Trophoblast cell (in vitro differentiated cells and primary cell): ENCODE measurements around the gene RBM26.

ENCODE experiments used
- DNase-seq, 2 donors: peaks; one replicate each; pipeline ENCODE4 v3.0.0-alpha.2; 2016
- H2AFZ ChIP-seq: 2 replicates; pipeline ENCODE4 v1.6.1; 2013; ENCODE audit warnings: low read length, moderate library complexity, mild to moderate bottlenecking; ENCODE audit not compliant: insufficient read depth, poor library complexity
- H2AK5ac ChIP-seq: 2 replicates; pipeline ENCODE4 v1.6.1; 2013; ENCODE audit warnings: mild to moderate bottlenecking, low read length
- H2BK120ac ChIP-seq: 2 replicates; pipeline ENCODE4 v1.6.1; 2013; ENCODE audit warnings: low read length, mild to moderate bottlenecking, moderate library complexity; ENCODE audit not compliant: insufficient read depth, poor library complexity
- H2BK12ac ChIP-seq: 2 replicates; pipeline ENCODE4 v1.6.1; 2013; ENCODE audit warnings: mild to moderate bottlenecking, low read length, moderate library complexity
- H2BK5ac ChIP-seq: 2 replicates; pipeline ENCODE4 v1.6.1; 2013; ENCODE audit warnings: low read length, low read depth, moderate library complexity, mild to moderate bottlenecking; ENCODE audit not compliant: poor library complexity
- H3K14ac ChIP-seq: 2 replicates; pipeline ENCODE4 v1.6.1; 2013; ENCODE audit warnings: mild to moderate bottlenecking, low read length
- H3K18ac ChIP-seq: 2 replicates; pipeline ENCODE4 v1.6.1; 2013; ENCODE audit warnings: mild to moderate bottlenecking, low read length
- H3K23ac ChIP-seq: 2 replicates; pipeline ENCODE4 v1.6.1; 2013; ENCODE audit warnings: low read length
- H3K27ac ChIP-seq: 2 replicates; pipeline ENCODE4 v1.5.1; 2013; ENCODE audit warnings: low read depth, mild to moderate bottlenecking, inconsistent platforms, low read length, moderate library complexity
- H3K27me3 ChIP-seq: 2 replicates; pipeline ENCODE4 v1.6.1; 2013; ENCODE audit warnings: inconsistent platforms, mild to moderate bottlenecking, low read length, moderate library complexity; ENCODE audit not compliant: insufficient read depth
- H3K36me3 ChIP-seq, 2 experiments: 1 replicate in 1 of 2; 2 replicates in 1 of 2; pipeline ENCODE4 v1.6.1; 2013; ENCODE audit warnings: low read length in 2 of 2, mild to moderate bottlenecking in 2 of 2, moderate library complexity in 1 of 2; ENCODE audit not compliant: insufficient read depth in 2 of 2, control insufficient read depth in 1 of 2
- H3K4ac ChIP-seq: 2 replicates; pipeline ENCODE4 v1.6.1; 2013; ENCODE audit warnings: low read depth, mild to moderate bottlenecking, low read length, moderate library complexity
- H3K4me1 ChIP-seq, 2 experiments: 1 replicate in 1 of 2; 2 replicates in 1 of 2; pipeline ENCODE4 v1.6.1; 2013; ENCODE audit warnings: low read length in 2 of 2, mild to moderate bottlenecking in 2 of 2, moderate library complexity in 1 of 2; ENCODE audit not compliant: insufficient read depth in 2 of 2, control insufficient read depth in 1 of 2
- H3K4me2 ChIP-seq: 2 replicates; pipeline ENCODE4 v1.6.1; 2013; ENCODE audit warnings: inconsistent platforms, mild to moderate bottlenecking, low read length, moderate library complexity
- H3K4me3 ChIP-seq: 2 replicates; pipeline ENCODE4 v1.5.1; 2013; ENCODE audit warnings: mild to moderate bottlenecking, low read depth, low read length, inconsistent platforms
- H3K79me1 ChIP-seq: one replicate; pipeline ENCODE4 v1.6.1; 2013; ENCODE audit warnings: low read length
- H3K79me2 ChIP-seq: 2 replicates; pipeline ENCODE4 v1.6.1; 2013; ENCODE audit warnings: low read length, mild to moderate bottlenecking; ENCODE audit not compliant: control insufficient read depth, insufficient read depth, poor library complexity
- H3K9ac ChIP-seq: 2 replicates; pipeline ENCODE4 v1.6.1; 2013; ENCODE audit warnings: mild to moderate bottlenecking, low read length
- H3K9me3 ChIP-seq: 2 replicates; pipeline ENCODE4 v1.6.1; 2013; ENCODE audit warnings: low read depth, mild to moderate bottlenecking, control low read depth, inconsistent platforms, low read length; ENCODE audit not compliant: insufficient read depth
- H4K12ac ChIP-seq: 2 replicates; pipeline ENCODE4 v1.6.1; 2013; ENCODE audit warnings: low read depth, mild to moderate bottlenecking, low read length, moderate library complexity
- H4K8ac ChIP-seq: 2 replicates; pipeline ENCODE4 v1.6.1; 2013; ENCODE audit warnings: low read depth, mild to moderate bottlenecking, low read length, moderate library complexity
- H4K91ac ChIP-seq: one replicate; pipeline ENCODE4 v1.6.1; 2013; ENCODE audit warnings: low read depth, mild to moderate bottlenecking, low read length, moderate library complexity
- WGBS: extraction: QIAGEN DNeasy Blood & Tissue Kit; methylation state at CpG from one replicate; pipeline ENCODE4 v1.1.7; 2013; ENCODE audit warnings: missing lambda C conversion rate; ENCODE audit not compliant: insufficient read length, insufficient coverage; ENCODE audit errors: extremely low coverage; 5-methylcytosine and 5-hydroxymethylcytosine counted together

Gene RBM26

DNA sequence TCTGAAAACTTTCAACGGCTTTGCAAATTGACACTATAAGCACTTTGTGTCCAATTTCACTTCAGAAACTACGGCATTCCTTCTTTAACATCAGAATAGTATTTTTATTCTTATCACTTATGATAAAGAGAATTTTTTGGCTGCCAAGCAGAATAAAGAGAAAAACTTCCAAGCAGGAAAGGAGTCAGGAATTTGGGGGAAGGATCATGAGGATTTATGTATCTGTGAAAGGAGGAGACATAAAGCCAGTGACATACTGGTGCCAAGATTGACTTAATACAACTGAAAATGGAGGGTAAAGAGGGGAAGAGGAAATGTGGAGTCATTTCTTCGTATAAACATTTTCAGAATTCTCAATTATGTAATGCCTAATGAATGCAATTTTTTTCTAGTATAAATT, 94.7 kb downstream of the RBM26 start:
- no peaks in the 10 kb centered on the region for H3K9me3 ChIP-seq
- no peak overlapping the region for H3K18ac ChIP-seq
- H2BK12ac ChIP-seq: no peak overlapping the region
- H3K27ac ChIP-seq: no peak overlapping the region
- H2BK120ac ChIP-seq: no peak overlapping the region
- no peak for DNase-seq
- H3K4me2 ChIP-seq: no peak overlapping the region
- no peaks in the 10 kb centered on the region for H3K36me3 ChIP-seq
- H3K4me1 ChIP-seq: no peaks in the 10 kb centered on the region
- H2BK5ac ChIP-seq: no peak overlapping the region
- H3K9ac ChIP-seq: no peak overlapping the region
- H3K79me2 ChIP-seq: no peaks in the 10 kb centered on the region
- no peak overlapping the region for H4K12ac ChIP-seq
- no peak overlapping the region for H3K23ac ChIP-seq
- H2AFZ ChIP-seq: no peak overlapping the region
- H3K27me3 ChIP-seq: no peaks in the 10 kb centered on the region
- H3K4me3 ChIP-seq: no peak overlapping the region
- no peak overlapping the region for H4K91ac ChIP-seq
- no peak overlapping the region for H2AK5ac ChIP-seq
- no peak overlapping the region for H3K4ac ChIP-seq
- no peak overlapping the region for H4K8ac ChIP-seq
- no peaks in the 10 kb centered on the region for H3K79me1 ChIP-seq
- no peak overlapping the region for H3K14ac ChIP-seq
- WGBS: no CpG with 5 or more reads among the region's 3 CpGs

DNA sequence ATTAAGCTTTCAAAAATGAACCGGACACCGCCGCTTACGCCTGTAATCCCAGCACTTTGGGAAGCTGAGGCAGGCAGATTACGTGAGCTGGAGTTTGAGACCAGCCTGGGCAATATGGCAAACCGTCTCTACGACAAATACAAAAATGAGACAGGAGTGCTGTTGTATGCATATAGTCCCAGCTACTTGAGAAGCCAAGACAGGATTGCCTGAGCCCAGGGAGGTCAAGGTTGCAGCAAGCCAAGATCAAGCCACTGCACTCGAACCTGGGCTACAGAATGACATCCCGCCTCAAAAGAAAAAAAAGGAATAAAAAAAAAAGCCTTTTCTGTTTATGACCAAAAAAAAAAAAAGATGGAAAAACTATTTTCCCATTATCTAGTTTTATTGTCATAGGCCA, 96.4 kb downstream of the RBM26 start:
- no peaks in the 10 kb centered on the region for H3K36me3 ChIP-seq
- H4K12ac ChIP-seq: no peak overlapping the region
- no peak overlapping the region for H2BK12ac ChIP-seq
- no peaks in the 10 kb centered on the region for H3K27me3 ChIP-seq
- H3K4ac ChIP-seq: no peak overlapping the region
- H4K8ac ChIP-seq: no peak overlapping the region
- H4K91ac ChIP-seq: no peak overlapping the region
- no peak overlapping the region for H3K9ac ChIP-seq
- no peaks in the 10 kb centered on the region for H3K79me1 ChIP-seq
- H2AFZ ChIP-seq: no peak overlapping the region
- H2AK5ac ChIP-seq: no peak overlapping the region
- WGBS: no CpG with 5 or more reads among the region's 9 CpGs
- no peak overlapping the region for H3K4me2 ChIP-seq
- DNase-seq: no peak
- H2BK120ac ChIP-seq: no peak overlapping the region
- no peak overlapping the region for H3K27ac ChIP-seq
- no peak overlapping the region for H3K18ac ChIP-seq
- H3K23ac ChIP-seq: no peak overlapping the region
- no peak overlapping the region for H3K4me3 ChIP-seq
- H3K14ac ChIP-seq: no peak overlapping the region
- no peaks in the 10 kb centered on the region for H3K79me2 ChIP-seq
- H3K4me1 ChIP-seq: no peaks in the 10 kb centered on the region
- no peak overlapping the region for H2BK5ac ChIP-seq
- no peaks in the 10 kb centered on the region for H3K9me3 ChIP-seq

DNA sequence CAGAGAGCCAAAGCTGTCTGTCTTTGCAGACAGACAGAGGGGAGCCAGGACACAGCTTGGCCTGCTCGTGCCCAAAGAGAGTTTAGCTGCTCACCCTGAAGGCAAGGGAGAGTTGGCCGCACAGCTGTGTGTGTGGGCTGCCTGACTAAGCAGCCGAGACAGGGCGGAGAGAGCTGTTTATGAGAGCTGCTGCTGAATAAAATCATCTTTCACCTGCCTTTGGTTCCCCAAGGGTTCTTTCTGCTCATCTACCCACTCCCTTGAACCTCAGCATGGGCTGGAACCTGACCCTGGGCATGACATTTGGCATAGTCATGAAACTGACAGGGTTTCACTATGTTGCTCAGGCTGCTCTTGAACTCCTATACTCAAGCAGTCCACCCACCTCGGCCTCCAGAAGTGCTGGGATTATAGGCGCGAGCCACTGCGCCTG, 98.2 kb downstream of the RBM26 start:
- no peak overlapping the region for H3K23ac ChIP-seq

DNA sequence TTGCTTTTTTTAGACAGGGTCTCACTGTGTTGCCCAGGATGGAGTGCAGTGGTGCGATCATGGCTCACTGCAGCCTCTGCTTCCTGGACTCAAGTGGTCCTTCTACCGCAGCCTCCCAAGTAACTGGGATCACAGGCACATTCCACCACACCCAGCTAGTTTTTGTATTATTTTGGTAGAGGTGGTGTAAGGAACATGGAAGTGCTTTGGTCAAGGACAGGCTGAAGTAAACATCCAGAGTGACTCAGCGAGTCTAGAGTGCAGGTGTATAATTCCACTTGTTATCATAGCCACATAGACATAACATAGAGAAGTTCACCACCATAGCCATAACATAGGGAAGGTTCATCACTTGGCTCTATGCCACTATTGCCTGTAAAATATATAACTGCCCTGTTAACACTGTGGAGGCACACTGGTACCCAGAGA, 98.6 kb downstream of the RBM26 start:
- Histone ChIP-seq H2AFZ (no peak overlapping the region), H3K18ac (no peak overlapping the region), H3K27ac (no peak overlapping the region), H2BK12ac (no peak overlapping the region), H3K14ac (no peak overlapping the region), H3K4me3 (no peak overlapping the region), H3K4me2 (no peak overlapping the region), H3K23ac (no peak overlapping the region), H3K27me3 (no peaks in the 10 kb centered on the region), H2AK5ac (no peak overlapping the region), H3K79me1 (no peaks in the 10 kb centered on the region), H2BK5ac (no peak overlapping the region), H3K9me3 (no peaks in the 10 kb centered on the region), H4K8ac (no peak overlapping the region), H4K91ac (no peak overlapping the region), H3K9ac (no peak overlapping the region), H3K79me2 (no peaks in the 10 kb centered on the region), H3K4me1 (no peaks in the 10 kb centered on the region), H2BK120ac (no peak overlapping the region), H3K4ac (no peak overlapping the region), H4K12ac (no peak overlapping the region), H3K36me3 (no peaks in the 10 kb centered on the region)
- no peak for DNase-seq
- WGBS: no CpG with 5 or more reads among the region's 3 CpGs

More for the DNA sequence above, 98.2 kb downstream of the RBM26 start:
- no peak overlapping the region for H3K14ac ChIP-seq
- H3K4ac ChIP-seq: no peak overlapping the region
- H4K91ac ChIP-seq: no peak overlapping the region
- H3K27ac ChIP-seq: no peak overlapping the region
- H4K8ac ChIP-seq: no peak overlapping the region
- no peaks in the 10 kb centered on the region for H3K4me1 ChIP-seq
- no peak overlapping the region for H2BK120ac ChIP-seq
- H3K79me1 ChIP-seq: no peaks in the 10 kb centered on the region
- no CpG with 5 or more reads among the region's 8 CpGs for WGBS
- H3K9me3 ChIP-seq: no peaks in the 10 kb centered on the region
- H3K4me3 ChIP-seq: no peak overlapping the region
- no peaks in the 10 kb centered on the region for H3K27me3 ChIP-seq
- no peak overlapping the region for H3K4me2 ChIP-seq
- no peak for DNase-seq
- H4K12ac ChIP-seq: no peak overlapping the region
- no peak overlapping the region for H2AK5ac ChIP-seq
- H3K79me2 ChIP-seq: no peaks in the 10 kb centered on the region
- H3K9ac ChIP-seq: no peak overlapping the region
- H3K36me3 ChIP-seq: no peaks in the 10 kb centered on the region
- no peak overlapping the region for H2BK5ac ChIP-seq
- no peak overlapping the region for H2BK12ac ChIP-seq
- no peak overlapping the region for H3K18ac ChIP-seq
- no peak overlapping the region for H2AFZ ChIP-seq
